AG08396 (cell line): ENCODE data around the gene TRIM65.

Experiments
- DNase-seq: peaks from one replicate; pipeline ENCODE4 v3.0.0; 2012; ENCODE audit warnings: low spot score, mixed read lengths

TRIM65 gene

GRCh38 chr17:75917141-75917916 lies 20.6 kb upstream of the TRIM65 start:
- no peak for DNase-seq

GRCh38 chr17:75915268-75915667 lies 18.5 kb upstream of the TRIM65 start:
- DNase-seq = no peak

GRCh38 chr17:75914643-75915267 lies 18.0 kb upstream of the TRIM65 start:
- DNase-seq = no peak

- no peak for DNase-seq
Measured at GRCh38 chr17:75913537-75914210, 16.9 kb upstream of the TRIM65 start.

- no peak for DNase-seq
Measured at GRCh38 chr17:75910699-75911098, 13.9 kb upstream of the TRIM65 start.

GRCh38 chr17:75909812-75910274 lies 13.1 kb upstream of the TRIM65 start:
- DNase-seq = no peak

GRCh38 chr17:75909051-75909811 lies 12.5 kb upstream of the TRIM65 start:
- no peak for DNase-seq

GRCh38 chr17:75908201-75908600 lies 11.4 kb upstream of the TRIM65 start:
- no peak for DNase-seq

GRCh38 chr17:75906143-75906884 lies 9.6 kb upstream of the TRIM65 start:
- no peak for DNase-seq

- peak; percentile 99 for DNase-seq
Measured at GRCh38 chr17:75904749-75905521, 8.2 kb upstream of the TRIM65 start, which contains the start of gene MRPL38. Gene MRPL38, minus strand, starts transcription at chr17:75904884. Its CDS starts 9 bp downstream, at chr17:75904875.

GRCh38 chr17:75902406-75902805 lies 5.7 kb upstream of the TRIM65 start:
- DNase-seq = no peak

- no peak for DNase-seq
Measured at GRCh38 chr17:75901727-75902126, 5.0 kb upstream of the TRIM65 start.

- DNase-seq = no peak
Measured at GRCh38 chr17:75900691-75901533, 4.2 kb upstream of the TRIM65 start.

- DNase-seq = no peak
Measured at GRCh38 chr17:75899767-75900468, 3.2 kb upstream of the TRIM65 start.

- no peak for DNase-seq
Measured at GRCh38 chr17:75899353-75899752, 2.6 kb upstream of the TRIM65 start.

- DNase-seq = no peak
Measured at GRCh38 chr17:75898791-75899190, 2.0 kb upstream of the TRIM65 start.

GRCh38 chr17:75898065-75898464 lies 1.3 kb upstream of the TRIM65 start:
- DNase-seq = no peak

- no peak for DNase-seq
Measured at GRCh38 chr17:75897160-75898019, 639 bp upstream of the TRIM65 start.
